Uterus (tissue), 4 donors: Measurements from ENCODE around the gene SSR1. TPM values are rescaled to one million over a fixed set of nuclear protein-coding genes. Genes with fewer than 3 reads are reported as not detected.

Experiments
- DNase-seq, 2 donors: peaks; one replicate each; pipeline ENCODE4 v3.0.0-alpha.2; 2019 to 2020
- H3K27ac ChIP-seq, 2 donors: fragments of 200-600 bp; sonication (generic); 1 replicate in 1 of 2; 2 replicates in 1 of 2; pipeline ENCODE4 v1.5.1; 2016 to 2018
- H3K27me3 ChIP-seq, 2 donors: fragments of 200-600 bp; sonication (generic); one replicate each; pipeline ENCODE4 v1.5.1; 2018 to 2019; ENCODE audit warnings: control low read depth in 1 of 2
- H3K36me3 ChIP-seq, 2 donors: fragments of 200-600 bp; sonication (generic); one replicate each; pipeline ENCODE4 v1.5.1; 2019; ENCODE audit warnings: control low read depth in 1 of 2
- H3K4me1 ChIP-seq, 2 donors: fragments of 200-600 bp; sonication (generic); one replicate each; pipeline ENCODE4 v1.5.1; 2018 to 2019; ENCODE audit warnings: control low read depth in 1 of 2
- H3K4me3 ChIP-seq, 2 donors: fragments of 200-600 bp; sonication (generic); 1 replicate in 1 of 2; 2 replicates in 1 of 2; pipeline ENCODE4 v1.5.1; 2018 to 2019; ENCODE audit warnings: mild to moderate bottlenecking in 1 of 2
- H3K9me3 ChIP-seq, 2 donors: fragments of 200-600 bp; sonication (generic); one replicate each; pipeline ENCODE4 v1.5.1; 2019; ENCODE audit warnings: control low read depth in 1 of 2
- CTCF ChIP-seq, 4 experiments: fragments of 200-600 bp in 2 of 4; fragments of 450-650 bp in 2 of 4; sonication (generic) in 2 of 4; IDR thresholded peaks; one replicate each; pipeline ENCODE4 v1.5.1; 2016 to 2019; ENCODE audit warnings: antibody characterized with exemption in 4 of 4, mild to moderate bottlenecking in 2 of 4, moderate library complexity in 1 of 4
- POLR2A ChIP-seq, 2 donors: fragments of 450-650 bp; IDR thresholded peaks; one replicate each; pipeline ENCODE4 v1.6.1; 2016; ENCODE audit warnings: antibody characterized with exemption in 2 of 2, mild to moderate bottlenecking in 1 of 2, moderate library complexity in 1 of 2
- intact Hi-C: fragments of 100-400 bp; cut with DNase I; formaldehyde crosslinking; loops from one replicate; pipeline ENCODE4 v1.15.1; 2023; ENCODE audit warnings: low total_unique reads
- total RNA-seq, 4 donors: library from RNA; depleted of rRNA in 3 of 4; stranded (reverse); fragments of >200 nt in 3 of 4; gene quantifications; one replicate each; pipeline versions ENCODE4 v1.1.0 to v1.2.4, GENCODE V29; 2014 to 2023
- donor health status: DM: yes; HTN: yes; CAD: no.

The SSR1 gene
- total RNA-seq, 4 donors from 2014 or later: 77.4 to 138 (median 126) TPM

- Histone ChIP-seq H3K4me3 (no peak overlapping the region), H3K36me3 (no peaks in the 10 kb centered on the region), H3K9me3 (no peaks in the 10 kb centered on the region), H3K27me3 (no peaks in the 10 kb centered on the region), H3K4me1 (no peaks in the 10 kb centered on the region), H3K27ac (no peak overlapping the region)
- TF ChIP-seq POLR2A (IDR thresholded peaks at IDR 0.05): no peak
- TF ChIP-seq CTCF (IDR thresholded peaks at IDR 0.05): no peak
- intact Hi-C loops: no loop called here
- no peak for DNase-seq
Measured at GRCh38 chr6:7254980-7255835, 57.8 kb downstream of the SSR1 start.

- H3K36me3 ChIP-seq: no peaks in the 10 kb centered on the region
- intact Hi-C loops: no loop called here
- DNase-seq: no peak
- H3K9me3 ChIP-seq: no peaks in the 10 kb centered on the region
- H3K4me3 ChIP-seq: no peak overlapping the region
- no peak overlapping the region for H3K27ac ChIP-seq
- H3K4me1 ChIP-seq: no peaks in the 10 kb centered on the region
- H3K27me3 ChIP-seq: no peaks in the 10 kb centered on the region
- TF ChIP-seq CTCF (IDR thresholded peaks at IDR 0.05): no peak
- TF ChIP-seq POLR2A (IDR thresholded peaks at IDR 0.05): no peak
Measured at GRCh38 chr6:7252390-7252789, 60.6 kb downstream of the SSR1 start.

- H3K36me3 ChIP-seq: no peaks in the 10 kb centered on the region
- no peaks in the 10 kb centered on the region for H3K27me3 ChIP-seq
- no peak overlapping the region for H3K27ac ChIP-seq
- TF ChIP-seq CTCF (IDR thresholded peaks at IDR 0.05) (no peak), POLR2A (IDR thresholded peaks at IDR 0.05) (no peak)
- H3K9me3 ChIP-seq: no peaks in the 10 kb centered on the region
- H3K4me3 ChIP-seq: no peak overlapping the region
- intact Hi-C loops: no loop called here
- no peaks in the 10 kb centered on the region for H3K4me1 ChIP-seq
- no peak for DNase-seq
Measured at GRCh38 chr6:7251646-7252260, 61.2 kb downstream of the SSR1 start.

GRCh38 chr6:7250812-7251211 lies 62.2 kb downstream of the SSR1 start:
- intact Hi-C loops: no loop called here

More at GRCh38 chr6:7250812-7251211, 62.2 kb downstream of the SSR1 start:
- H3K4me1 ChIP-seq: no peaks in the 10 kb centered on the region
- no peaks in the 10 kb centered on the region for H3K9me3 ChIP-seq
- no peaks in the 10 kb centered on the region for H3K36me3 ChIP-seq
- no peaks in the 10 kb centered on the region for H3K27me3 ChIP-seq
- no peak for DNase-seq
- no peak overlapping the region for H3K4me3 ChIP-seq
- no peak overlapping the region for H3K27ac ChIP-seq
- TF ChIP-seq CTCF (IDR thresholded peaks at IDR 0.05): no peak
- no peak for TF ChIP-seq POLR2A (IDR thresholded peaks at IDR 0.05)
